Peyer's patch (tissue), 4 donors: ENCODE measurements around the gene RBM10. TPM values are rescaled to one million over a fixed set of nuclear protein-coding genes. Genes with fewer than 3 reads are reported as not detected.

ENCODE experiments used
- DNase-seq, 3 donors: peaks; one replicate each; pipeline ENCODE4 v3.0.0-alpha.2; 2017 to 2019
- H3K27ac ChIP-seq, 4 donors: fragments of 200-600 bp; sonication (generic); one replicate each; pipeline ENCODE4 v1.5.1; 2016 to 2019
- H3K27me3 ChIP-seq, 2 donors: fragments of 200-600 bp; sonication (generic); one replicate each; pipeline ENCODE4 v1.5.1; 2019
- H3K36me3 ChIP-seq, 3 donors: fragments of 200-600 bp; sonication (generic); one replicate each; pipeline ENCODE4 v1.5.1; 2016 to 2019
- H3K4me1 ChIP-seq, 4 donors: fragments of 200-600 bp; sonication (generic); one replicate each; pipeline ENCODE4 v1.5.1; 2016 to 2019
- H3K4me3 ChIP-seq, 4 donors: fragments of 200-600 bp; sonication (generic); 1 replicate in 3 of 4; 2 replicates in 1 of 4; pipeline ENCODE4 v1.5.1; 2016 to 2019; ENCODE audit warnings: mild to moderate bottlenecking in 1 of 4
- H3K9me3 ChIP-seq, 4 donors: fragments of 200-600 bp; sonication (generic); one replicate each; pipeline ENCODE4 v1.5.1; 2016 to 2019; ENCODE audit warnings: mild to moderate bottlenecking in 1 of 4
- POLR2A ChIP-seq, 2 donors: fragments of 450-650 bp; IDR thresholded peaks; one replicate each; pipeline ENCODE4 v1.5.1; 2017; ENCODE audit warnings: antibody characterized with exemption in 2 of 2, mild to moderate bottlenecking in 2 of 2, moderate library complexity in 2 of 2
- total RNA-seq, 4 donors: library from RNA; depleted of rRNA; stranded (reverse); fragments of >200 nt; gene quantifications; one replicate each; pipeline ENCODE4 v1.1.0, GENCODE V29; 2016
- TF ChIP-seq, protein P1 (sequence below), 6 experiments: fragments of 450-650 bp in 4 of 6; fragments of 200-600 bp in 2 of 6; sonication (generic) in 1 of 6; IDR thresholded peaks; one replicate each; pipeline ENCODE4 v1.5.1; 2017 to 2019; ENCODE audit warnings: antibody characterized with exemption in 6 of 6, mild to moderate bottlenecking in 3 of 6, moderate library complexity in 1 of 6

RBM10 gene
- total RNA-seq, 4 donors from 2014 or later, result 24.9 to 47.0 (median 35.3) TPM

GRCh38 chrX:47186096-47186740 is 41.2 kb downstream of the RBM10 start:
- H3K36me3 ChIP-seq, result peaks cover 0 to 43% (median 0%) of the 10 kb centered on the region in 3 donors
- no peak overlapping the region for H3K4me3 ChIP-seq
- no peak for TF ChIP-seq POLR2A (IDR thresholded peaks at IDR 0.05)
- TF ChIP-seq, protein P1, sequence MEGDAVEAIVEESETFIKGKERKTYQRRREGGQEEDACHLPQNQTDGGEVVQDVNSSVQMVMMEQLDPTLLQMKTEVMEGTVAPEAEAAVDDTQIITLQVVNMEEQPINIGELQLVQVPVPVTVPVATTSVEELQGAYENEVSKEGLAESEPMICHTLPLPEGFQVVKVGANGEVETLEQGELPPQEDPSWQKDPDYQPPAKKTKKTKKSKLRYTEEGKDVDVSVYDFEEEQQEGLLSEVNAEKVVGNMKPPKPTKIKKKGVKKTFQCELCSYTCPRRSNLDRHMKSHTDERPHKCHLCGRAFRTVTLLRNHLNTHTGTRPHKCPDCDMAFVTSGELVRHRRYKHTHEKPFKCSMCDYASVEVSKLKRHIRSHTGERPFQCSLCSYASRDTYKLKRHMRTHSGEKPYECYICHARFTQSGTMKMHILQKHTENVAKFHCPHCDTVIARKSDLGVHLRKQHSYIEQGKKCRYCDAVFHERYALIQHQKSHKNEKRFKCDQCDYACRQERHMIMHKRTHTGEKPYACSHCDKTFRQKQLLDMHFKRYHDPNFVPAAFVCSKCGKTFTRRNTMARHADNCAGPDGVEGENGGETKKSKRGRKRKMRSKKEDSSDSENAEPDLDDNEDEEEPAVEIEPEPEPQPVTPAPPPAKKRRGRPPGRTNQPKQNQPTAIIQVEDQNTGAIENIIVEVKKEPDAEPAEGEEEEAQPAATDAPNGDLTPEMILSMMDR (IDR thresholded peaks at IDR 0.05), result no peak
- DNase-seq, result no peak
- no peaks in the 10 kb centered on the region for H3K4me1 ChIP-seq
- no peaks in the 10 kb centered on the region for H3K9me3 ChIP-seq
- no peaks in the 10 kb centered on the region for H3K27me3 ChIP-seq
- no peak overlapping the region for H3K27ac ChIP-seq

- Histone ChIP-seq H3K4me3 (no peak overlapping the region), H3K9me3 (no peaks in the 10 kb centered on the region), H3K36me3 (peaks cover 0 to 33% (median 0%) of the 10 kb centered on the region in 3 donors), H3K27me3 (no peaks in the 10 kb centered on the region), H3K4me1 (no peaks in the 10 kb centered on the region), H3K27ac (no peak overlapping the region)
- TF ChIP-seq POLR2A (IDR thresholded peaks at IDR 0.05), result no peak
- TF ChIP-seq, protein P1 (IDR thresholded peaks at IDR 0.05), result no peak
- no peak for DNase-seq
Observed at GRCh38 chrX:47187106-47187677, 42.2 kb downstream of the RBM10 start.

DNA sequence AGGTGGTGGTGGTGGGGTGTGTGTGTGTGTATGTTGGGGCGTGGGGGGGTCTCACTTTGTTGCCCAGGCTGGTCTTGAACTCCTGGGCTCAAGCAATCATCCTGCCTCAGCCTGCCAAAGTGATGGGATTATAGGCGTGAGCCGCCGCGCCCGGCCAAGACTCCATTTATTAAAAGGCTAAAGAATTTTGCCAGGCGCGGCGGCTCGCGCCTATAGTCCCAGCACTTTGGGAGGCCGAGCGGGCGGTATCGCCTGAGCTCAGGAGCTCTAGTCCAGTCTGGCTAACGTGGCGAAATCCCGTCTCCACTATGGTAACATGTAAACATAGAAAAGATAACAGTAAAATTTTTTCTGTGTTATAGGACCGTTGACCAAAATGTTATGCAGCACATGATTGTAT is 44.9 kb downstream of the RBM10 start:
- TF ChIP-seq, protein P1 (IDR thresholded peaks at IDR 0.05), result no peak
- TF ChIP-seq POLR2A (IDR thresholded peaks at IDR 0.05), result no peak
- Histone ChIP-seq H3K9me3 (no peaks in the 10 kb centered on the region), H3K36me3 (peaks cover 0 to 16% (median 0%) of the 10 kb centered on the region in 3 donors), H3K4me1 (peaks cover 0 to 6% (median 2%) of the 10 kb centered on the region in 4 donors), H3K4me3 (no peak overlapping the region), H3K27me3 (no peaks in the 10 kb centered on the region), H3K27ac (no peak overlapping the region)
- DNase-seq, result no peak

DNA sequence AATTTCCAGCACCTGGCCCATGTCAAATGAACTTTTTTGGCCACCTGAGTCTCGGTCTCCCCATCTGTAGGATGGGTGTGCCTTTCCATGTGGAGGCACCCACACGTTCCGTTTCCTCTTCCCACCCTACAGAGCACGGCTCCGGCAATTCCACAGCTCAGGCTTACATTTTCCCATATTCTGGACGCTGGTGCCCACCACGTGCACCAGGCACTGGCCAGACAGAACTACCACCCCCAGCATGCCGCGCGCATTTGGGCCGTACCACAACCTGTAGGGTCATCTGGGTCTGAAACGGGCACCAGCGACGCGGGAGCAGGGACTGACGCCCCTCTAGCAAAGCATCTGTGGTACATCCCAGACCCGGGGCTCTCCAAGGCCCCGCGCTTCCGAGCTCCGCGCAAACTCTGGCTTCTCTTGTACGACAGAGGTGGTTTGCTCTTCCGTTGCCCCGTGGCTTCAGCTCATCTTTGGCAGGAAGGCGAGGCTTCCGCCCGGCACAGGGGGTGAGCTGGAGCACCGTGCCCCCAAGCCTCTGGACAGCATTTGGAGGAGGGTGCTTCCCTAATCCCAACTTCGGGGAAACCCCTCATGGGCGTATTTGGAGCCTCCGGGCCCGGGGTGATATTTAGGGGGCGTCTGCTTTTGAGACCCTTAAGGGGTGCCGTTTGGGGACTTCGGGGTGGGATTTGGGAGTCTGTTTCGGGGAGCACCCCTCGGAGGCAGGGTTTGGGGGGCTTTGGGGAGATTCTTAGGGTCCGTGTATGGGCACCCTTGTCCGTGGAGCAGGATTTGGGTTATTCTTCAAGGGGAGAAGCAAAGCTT is 45.6 kb downstream of the RBM10 start:
- no peaks in the 10 kb centered on the region for H3K27me3 ChIP-seq
- no peaks in the 10 kb centered on the region for H3K9me3 ChIP-seq
- H3K27ac ChIP-seq, result peak overlapping the region; percentile 53 to 80 (median 65)

DNA sequence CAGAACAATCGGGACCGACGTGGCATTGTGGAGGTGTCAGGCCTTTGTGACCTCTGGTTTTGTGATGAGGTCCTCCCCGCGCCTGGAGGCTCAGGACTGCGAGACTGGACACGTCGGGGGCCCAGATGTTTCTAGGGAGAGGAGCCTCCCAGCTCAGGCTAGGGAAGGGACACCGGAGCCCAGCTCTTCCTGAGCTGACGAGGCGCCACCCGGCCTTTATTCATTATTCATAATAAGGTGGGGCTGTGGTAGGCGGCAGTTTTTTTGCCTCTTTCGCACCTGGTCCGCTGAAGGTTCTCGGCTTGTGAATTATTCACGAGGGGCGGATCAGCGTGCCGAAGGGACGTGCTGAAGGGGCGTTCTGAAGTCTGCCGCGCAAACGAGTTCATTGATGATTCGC is 46.3 kb downstream of the RBM10 start:
- TF ChIP-seq, protein P1 (IDR thresholded peaks at IDR 0.05), result no peak
- peaks cover 0 to 19% (median 4%) of the 10 kb centered on the region in 4 donors for H3K4me1 ChIP-seq
- peak overlapping the region; percentile 46 to 58 (median 52) for H3K4me3 ChIP-seq

More for the DNA sequence above, 45.6 kb downstream of the RBM10 start:
- peak; percentile 81 to 93 (median 84) for DNase-seq
- peaks cover 0 to 10% (median 0%) of the 10 kb centered on the region in 3 donors for H3K36me3 ChIP-seq
- H3K4me1 ChIP-seq, result peaks cover 0 to 12% (median 4%) of the 10 kb centered on the region in 4 donors
- TF ChIP-seq POLR2A (IDR thresholded peaks at IDR 0.05), result peak; percentile 23 to 45
- TF ChIP-seq, protein P1 (IDR thresholded peaks at IDR 0.05), result no peak
- H3K4me3 ChIP-seq, result peak overlapping the region; percentile 46 to 58 (median 52)

More for the DNA sequence above, 46.3 kb downstream of the RBM10 start:
- H3K9me3 ChIP-seq, result no peaks in the 10 kb centered on the region
- peaks cover 0 to 4% (median 0%) of the 10 kb centered on the region in 3 donors for H3K36me3 ChIP-seq
- peak; percentile 47 to 79 (median 56) for DNase-seq
- H3K27me3 ChIP-seq, result no peaks in the 10 kb centered on the region
- H3K27ac ChIP-seq, result peak overlapping the region; percentile 53 to 80 (median 65)
